Activated T-helper 1 cell treated with anti-CD3 and anti-CD28 coated beads, Interleukin-12 subunit alpha, Interleukin-12 subunit beta, Interleukin-2, Interleukin-4 antibody, amounts not matched to agents 30 ng/mL and 10 ng/mL and 1 ng/mL, durations not matched to agents 14 hours and 24 hours and 36 hours (primary cell): ENCODE data around the gene GALNT9. TPM values are rescaled to one million over a fixed set of nuclear protein-coding genes. Genes with fewer than 3 reads are reported as not detected.
"Not testable (repeated sequence)": the region's sequence is repeated elsewhere in the genome, so short reads cannot be mapped to it uniquely, and the experiment has no call there.

Source experiments
- DNase-seq: peaks from one replicate; pipeline ENCODE4 v3.0.0; 2021; ENCODE audit warnings: low spot score
- H3K27ac Mint-ChIP-seq: one replicate; pipeline ENCODE4 v1.8.0; 2021; ENCODE audit warnings: mild to moderate bottlenecking, mixed read lengths
- H3K27me3 Mint-ChIP-seq: one replicate; pipeline ENCODE4 v1.8.0; 2022; ENCODE audit warnings: mild to moderate bottlenecking, moderate library complexity, mixed read lengths; ENCODE audit not compliant: insufficient read depth
- H3K36me3 Mint-ChIP-seq: one replicate; pipeline ENCODE4 v1.8.0; 2021; ENCODE audit warnings: low read depth, mixed read lengths
- H3K4me1 Mint-ChIP-seq: one replicate; pipeline ENCODE4 v1.8.0; 2021; ENCODE audit warnings: low read depth, mixed read lengths
- H3K4me3 Mint-ChIP-seq: one replicate; pipeline ENCODE4 v1.8.0; 2021; ENCODE audit warnings: mild to moderate bottlenecking, moderate library complexity, mixed read lengths
- H3K9me3 Mint-ChIP-seq: one replicate; pipeline ENCODE4 v1.8.0; 2021; ENCODE audit warnings: mixed read lengths
- intact Hi-C: fragments of 100-400 bp; cut with micrococcal nuclease; formaldehyde crosslinking; loops from one replicate; pipeline ENCODE4 v1.15.1; 2024
- total RNA-seq: library from RNA; stranded (reverse); gene quantifications from 2 replicates; pipeline ENCODE4 v1.2.3, GENCODE V29; 2022

Gene GALNT9
- total RNA-seq, 1 donor from 2014 or later, result not detected

- Mint-ChIP-seq H3K4me3 (no peak overlapping the region), H3K36me3 (no peaks in the 10 kb centered on the region), H3K27me3 (no peaks in the 10 kb centered on the region), H3K4me1 (no peaks in the 10 kb centered on the region), H3K27ac (no peak overlapping the region), H3K9me3 (peaks cover 8% of the 10 kb centered on the region)
- DNase-seq, result no peak
- intact Hi-C loops, result no loop called here
Measured at GRCh38 chr12:132363661-132364347, 34.4 kb upstream of the GALNT9 start.

- Mint-ChIP-seq H3K27ac (no peak overlapping the region), H3K4me1 (no peaks in the 10 kb centered on the region), H3K4me3 (no peak overlapping the region), H3K27me3 (no peaks in the 10 kb centered on the region), H3K36me3 (no peaks in the 10 kb centered on the region), H3K9me3 (peaks cover 8% of the 10 kb centered on the region)
- DNase-seq, result no peak
- intact Hi-C loops, result no loop called here
Measured at GRCh38 chr12:132362996-132363660, 33.7 kb upstream of the GALNT9 start.

GRCh38 chr12:132360906-132361777 lies 31.8 kb upstream of the GALNT9 start:
- peaks cover 4% of the 10 kb centered on the region for H3K9me3 Mint-ChIP-seq
- no peaks in the 10 kb centered on the region for H3K36me3 Mint-ChIP-seq
- intact Hi-C loops, result no loop called here
- no peaks in the 10 kb centered on the region for H3K4me1 Mint-ChIP-seq
- H3K4me3 Mint-ChIP-seq, result no peak overlapping the region
- no peak for DNase-seq
- H3K27me3 Mint-ChIP-seq, result no peaks in the 10 kb centered on the region
- no peak overlapping the region for H3K27ac Mint-ChIP-seq

- H3K27ac Mint-ChIP-seq, result no peak overlapping the region
- intact Hi-C loops, result no loop called here
- H3K4me3 Mint-ChIP-seq, result no peak overlapping the region
- no peaks in the 10 kb centered on the region for H3K4me1 Mint-ChIP-seq
- peaks cover 4% of the 10 kb centered on the region for H3K9me3 Mint-ChIP-seq
- no peaks in the 10 kb centered on the region for H3K27me3 Mint-ChIP-seq
- no peak for DNase-seq
- no peaks in the 10 kb centered on the region for H3K36me3 Mint-ChIP-seq
Measured at GRCh38 chr12:132360410-132360809, 31.0 kb upstream of the GALNT9 start.

GRCh38 chr12:132359971-132360370 lies 30.6 kb upstream of the GALNT9 start:
- peaks cover 4% of the 10 kb centered on the region for H3K9me3 Mint-ChIP-seq
- H3K36me3 Mint-ChIP-seq, result no peaks in the 10 kb centered on the region
- no peaks in the 10 kb centered on the region for H3K4me1 Mint-ChIP-seq
- H3K4me3 Mint-ChIP-seq, result no peak overlapping the region
- H3K27ac Mint-ChIP-seq, result peak overlapping the region; percentile 52
- no peak for DNase-seq
- intact Hi-C loops, result no loop called here
- no peaks in the 10 kb centered on the region for H3K27me3 Mint-ChIP-seq

GRCh38 chr12:132359551-132359950 lies 30.2 kb upstream of the GALNT9 start:
- intact Hi-C loops, result no loop called here
- no peaks in the 10 kb centered on the region for H3K27me3 Mint-ChIP-seq

GRCh38 chr12:132358241-132359225 lies 29.1 kb upstream of the GALNT9 start:
- H3K9me3 Mint-ChIP-seq, H3K36me3 Mint-ChIP-seq, H3K4me3 Mint-ChIP-seq, DNase-seq, H3K27ac Mint-ChIP-seq, intact Hi-C loops, H3K4me1 Mint-ChIP-seq, H3K27me3 Mint-ChIP-seq: not testable (repeated sequence)

More at GRCh38 chr12:132359551-132359950, 30.2 kb upstream of the GALNT9 start:
- Mint-ChIP-seq H3K4me1 (no peaks in the 10 kb centered on the region), H3K4me3 (no peak overlapping the region), H3K27ac (peak overlapping the region; percentile 52), H3K9me3 (peaks cover 4% of the 10 kb centered on the region), H3K36me3 (no peaks in the 10 kb centered on the region)
- no peak for DNase-seq

- intact Hi-C loops, result no loop called here
- no peaks in the 10 kb centered on the region for H3K36me3 Mint-ChIP-seq
Measured at GRCh38 chr12:132357623-132358186, 28.3 kb upstream of the GALNT9 start.

GRCh38 chr12:132356691-132357622 lies 27.6 kb upstream of the GALNT9 start:
- H3K9me3 Mint-ChIP-seq, result peaks cover 4% of the 10 kb centered on the region
- intact Hi-C loops, result no loop called here
- H3K27me3 Mint-ChIP-seq, result no peaks in the 10 kb centered on the region
- no peaks in the 10 kb centered on the region for H3K36me3 Mint-ChIP-seq
- H3K27ac Mint-ChIP-seq, result no peak overlapping the region
- no peak overlapping the region for H3K4me3 Mint-ChIP-seq
- H3K4me1 Mint-ChIP-seq, result no peaks in the 10 kb centered on the region
- no peak for DNase-seq

More at GRCh38 chr12:132357623-132358186, 28.3 kb upstream of the GALNT9 start:
- DNase-seq, result no peak
- H3K4me3 Mint-ChIP-seq, result no peak overlapping the region
- no peaks in the 10 kb centered on the region for H3K4me1 Mint-ChIP-seq
- no peaks in the 10 kb centered on the region for H3K27me3 Mint-ChIP-seq
- H3K9me3 Mint-ChIP-seq, result peaks cover 4% of the 10 kb centered on the region
- no peak overlapping the region for H3K27ac Mint-ChIP-seq

- H3K36me3 Mint-ChIP-seq, result no peaks in the 10 kb centered on the region
- DNase-seq, result no peak
- intact Hi-C loops, result no loop called here
- no peak overlapping the region for H3K4me3 Mint-ChIP-seq
- H3K27me3 Mint-ChIP-seq, result no peaks in the 10 kb centered on the region
- no peak overlapping the region for H3K27ac Mint-ChIP-seq
- no peaks in the 10 kb centered on the region for H3K4me1 Mint-ChIP-seq
- H3K9me3 Mint-ChIP-seq, result peaks cover 4% of the 10 kb centered on the region
Measured at GRCh38 chr12:132355742-132356681, 26.6 kb upstream of the GALNT9 start.
